PC-9 (cell line): ENCODE results near the gene GRPR.

Experiments used
- CTCF ChIP-seq: fragments of 200-600 bp; sonication (generic); conservative IDR thresholded peaks from 2 replicates; pipeline ENCODE4 v1.6.1; 2017; ENCODE audit warnings: mixed run types, antibody characterized with exemption, mild to moderate bottlenecking, moderate library complexity
- EZH2 ChIP-seq: fragments of 200-600 bp; sonication (generic); IDR thresholded peaks from 2 replicates; pipeline ENCODE4 v1.8.0; 2017; ENCODE audit warnings: antibody characterized with exemption, low read depth

GRCh38 chrX:16124201-16124600, 836 bp downstream of the GRPR start:
- TF ChIP-seq CTCF (no peak), EZH2 (no peak)
